Measurements from ENCODE around the gene UQCC3.

The UQCC3 gene

DNA sequence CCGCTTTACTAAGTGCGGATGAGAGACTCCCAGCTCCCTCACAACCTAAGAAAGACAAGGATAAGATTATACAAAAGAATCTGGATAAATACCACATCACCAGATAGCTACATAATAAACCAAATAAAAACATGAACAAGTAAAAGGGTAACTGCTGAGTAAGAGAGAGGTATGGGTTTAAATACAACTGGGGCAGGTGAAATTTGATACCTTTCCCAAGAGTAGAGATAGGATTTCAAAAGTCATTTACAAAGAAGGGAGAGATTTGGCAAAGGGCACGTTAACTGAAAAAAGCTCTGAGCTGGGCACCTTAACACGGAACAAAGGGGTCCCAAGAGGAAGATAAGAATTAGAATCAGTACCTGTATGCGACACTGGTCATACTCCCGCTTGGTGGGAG, 5.7 kb downstream of the UQCC3 start:
- TF ChIP-seq, protein P1, sequence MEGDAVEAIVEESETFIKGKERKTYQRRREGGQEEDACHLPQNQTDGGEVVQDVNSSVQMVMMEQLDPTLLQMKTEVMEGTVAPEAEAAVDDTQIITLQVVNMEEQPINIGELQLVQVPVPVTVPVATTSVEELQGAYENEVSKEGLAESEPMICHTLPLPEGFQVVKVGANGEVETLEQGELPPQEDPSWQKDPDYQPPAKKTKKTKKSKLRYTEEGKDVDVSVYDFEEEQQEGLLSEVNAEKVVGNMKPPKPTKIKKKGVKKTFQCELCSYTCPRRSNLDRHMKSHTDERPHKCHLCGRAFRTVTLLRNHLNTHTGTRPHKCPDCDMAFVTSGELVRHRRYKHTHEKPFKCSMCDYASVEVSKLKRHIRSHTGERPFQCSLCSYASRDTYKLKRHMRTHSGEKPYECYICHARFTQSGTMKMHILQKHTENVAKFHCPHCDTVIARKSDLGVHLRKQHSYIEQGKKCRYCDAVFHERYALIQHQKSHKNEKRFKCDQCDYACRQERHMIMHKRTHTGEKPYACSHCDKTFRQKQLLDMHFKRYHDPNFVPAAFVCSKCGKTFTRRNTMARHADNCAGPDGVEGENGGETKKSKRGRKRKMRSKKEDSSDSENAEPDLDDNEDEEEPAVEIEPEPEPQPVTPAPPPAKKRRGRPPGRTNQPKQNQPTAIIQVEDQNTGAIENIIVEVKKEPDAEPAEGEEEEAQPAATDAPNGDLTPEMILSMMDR (conservative IDR thresholded peaks at IDR 0.05; ENCODE audit: low read length): no peak
- no peak for DNase-seq (ENCODE audit: low read depth)
- no peak overlapping the region for H3K4me3 ChIP-seq (ENCODE audit: low read length)

- no peak for DNase-seq (ENCODE audit: low read depth)
- TF ChIP-seq, protein P1 (conservative IDR thresholded peaks at IDR 0.05; ENCODE audit: low read length): no peak
- H3K4me3 ChIP-seq (ENCODE audit: low read length): peak overlapping the region; percentile 95
These were observed 6.2 kb downstream of the UQCC3 start for GRCh38 chr11:62677714-62678113.

- H3K4me3 ChIP-seq (ENCODE audit: low read length): peak overlapping the region; percentile 95
- TF ChIP-seq, protein P1 (conservative IDR thresholded peaks at IDR 0.05; ENCODE audit: low read length): no peak
- DNase-seq (ENCODE audit: low read depth): no peak
These were observed 6.9 kb downstream of the UQCC3 start for GRCh38 chr11:62678433-62678769.

DNA sequence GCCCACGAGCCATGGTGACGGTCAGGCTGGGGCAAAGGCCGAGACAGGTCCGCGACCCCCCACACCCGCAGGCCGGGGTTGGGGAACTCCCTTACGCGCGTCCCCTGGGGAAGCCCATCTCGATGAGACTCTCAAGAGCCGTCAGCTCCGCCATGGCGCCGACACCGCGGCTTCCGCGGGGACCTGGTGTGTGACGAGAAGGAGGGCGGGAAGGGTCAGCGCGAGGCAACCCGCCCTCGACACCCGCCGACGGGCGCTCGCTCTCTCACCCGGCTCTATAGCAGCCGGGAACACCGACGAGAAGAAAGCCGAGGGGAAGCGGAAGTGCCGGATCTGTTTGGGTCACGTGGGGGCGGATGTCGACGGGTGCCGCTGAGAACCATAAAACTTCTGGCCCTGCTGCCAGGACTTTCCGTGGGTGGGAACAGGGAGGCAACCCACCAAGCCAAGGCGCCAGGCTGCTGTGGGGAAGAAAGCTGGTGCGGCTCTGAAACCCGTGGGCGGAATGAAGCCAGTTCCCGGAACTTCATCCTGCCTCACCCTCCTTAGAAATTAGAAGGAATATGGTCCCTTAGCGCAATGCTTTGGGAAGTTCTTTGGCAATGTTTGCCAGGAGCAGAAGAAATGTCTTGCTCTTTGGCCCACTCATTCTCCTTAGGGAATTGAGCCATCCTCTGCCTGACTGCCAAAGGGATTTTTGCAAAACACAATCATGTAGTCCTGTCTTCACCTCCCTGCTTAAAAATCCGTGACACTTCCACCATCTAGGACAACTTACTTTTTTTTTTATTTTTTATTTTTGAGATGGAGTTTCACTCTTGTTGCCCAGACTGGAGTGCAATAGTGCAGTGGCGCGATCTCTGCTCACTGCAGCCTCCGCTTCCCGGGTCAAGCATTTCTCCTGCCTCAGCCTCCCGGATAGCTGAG, 7.6 kb downstream of the UQCC3 start, which contains the start of gene UBXN1:
TSS of gene UBXN1 (minus strand) at position 304 of the 927 bp plus-strand sequence. CDS start at position 154, 150 bp downstream.
- DNase-seq (ENCODE audit: low read depth): peak; percentile 97

GRCh38 chr11:62680825-62681240, 9.4 kb downstream of the UQCC3 start:
- TF ChIP-seq, protein P1 (conservative IDR thresholded peaks at IDR 0.05; ENCODE audit: low read length): peak; percentile 80
- DNase-seq (ENCODE audit: low read depth): peak; percentile 88
- H3K4me3 ChIP-seq (ENCODE audit: low read length): no peak overlapping the region

More for the DNA sequence above, 7.6 kb downstream of the UQCC3 start, which contains the start of gene UBXN1:
- H3K4me3 ChIP-seq (ENCODE audit: low read length): peak within 1 kb of the TSS; percentile 95
- TF ChIP-seq, protein P1 (conservative IDR thresholded peaks at IDR 0.05; ENCODE audit: low read length): no peak

DNA sequence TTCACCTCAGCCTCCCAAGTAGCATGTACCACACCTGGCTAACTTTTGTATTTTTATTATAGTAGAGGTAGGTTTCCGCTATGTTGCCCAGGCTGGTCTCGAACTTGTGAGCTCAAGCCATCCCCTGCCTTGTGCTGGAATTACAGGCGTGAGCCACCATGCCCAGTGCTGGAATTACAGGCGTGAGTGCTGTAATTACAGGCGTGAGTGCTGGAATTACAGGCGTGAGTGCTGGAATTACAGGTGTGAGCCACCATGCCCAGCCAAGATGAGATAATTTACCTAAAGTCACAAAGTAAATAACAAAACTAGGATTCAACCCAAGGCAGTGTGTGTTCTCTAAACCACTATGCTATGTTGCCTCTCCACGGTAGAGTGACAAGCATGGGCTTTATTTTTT, 11.0 kb downstream of the UQCC3 start:
- no peak overlapping the region for H3K4me3 ChIP-seq (ENCODE audit: low read length)
- DNase-seq (ENCODE audit: low read depth): no peak
- TF ChIP-seq, protein P1 (conservative IDR thresholded peaks at IDR 0.05; ENCODE audit: low read length): no peak

Data from AG10803 (cell line).